SU-DHL-6 (cell line): ENCODE data around the gene SEMA6A.

Experiments
- EZH2phosphoT487 ChIP-seq: fragments of 200-600 bp; sonication (generic), shearing (Covaris generic); conservative IDR thresholded peaks from 2 replicates; pipeline ENCODE4 v1.6.1; 2018; ENCODE audit warnings: mild to moderate bottlenecking, antibody characterized with exemption, low read length, moderate library complexity, mixed read lengths
- TF ChIP-seq, protein P1 (sequence below): fragments of 200-600 bp; sonication (generic); IDR thresholded peaks from one replicate; pipeline ENCODE4 v1.5.1; 2017; ENCODE audit warnings: antibody characterized with exemption, mild to moderate bottlenecking, low read length, moderate library complexity; ENCODE audit not compliant: insufficient read depth, poor library complexity, severe bottlenecking

DNA sequence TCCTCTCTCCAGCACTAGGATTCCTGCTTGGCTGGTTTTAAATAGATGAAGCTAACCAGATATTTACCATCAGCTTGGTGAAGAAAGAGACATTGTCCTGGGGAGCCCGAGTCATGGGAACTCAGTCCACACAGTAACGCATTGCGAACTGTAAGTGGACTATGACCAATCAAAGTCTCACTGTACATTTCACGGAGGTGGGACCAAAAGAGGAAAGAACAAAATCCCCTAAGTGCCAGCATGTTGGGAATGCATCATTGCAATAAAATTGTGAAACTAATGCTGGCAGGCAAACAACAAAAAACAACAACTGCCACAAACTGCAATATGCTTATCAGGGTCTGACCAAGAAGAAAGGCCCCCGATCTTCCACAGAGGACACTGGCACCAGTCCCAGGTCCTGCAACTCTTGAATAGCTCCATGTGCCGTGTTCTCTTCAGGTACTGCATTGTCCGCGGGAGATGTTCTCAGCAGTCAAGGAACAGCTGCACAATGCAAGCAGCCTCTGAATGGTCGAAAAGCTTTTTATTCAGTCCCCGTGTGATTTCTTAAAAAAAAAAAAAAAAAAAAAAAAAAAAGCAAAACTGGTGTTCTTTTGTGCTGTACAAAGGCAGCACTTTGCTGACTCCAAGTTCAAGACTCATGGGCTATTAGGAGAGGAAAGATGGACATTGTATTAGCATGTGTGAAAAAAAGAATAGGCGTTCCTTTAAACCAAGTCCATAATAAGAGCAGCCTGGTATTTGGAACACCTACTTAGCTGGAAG lies 38.1 kb downstream of the SEMA6A start:
- TF ChIP-seq, protein P1, sequence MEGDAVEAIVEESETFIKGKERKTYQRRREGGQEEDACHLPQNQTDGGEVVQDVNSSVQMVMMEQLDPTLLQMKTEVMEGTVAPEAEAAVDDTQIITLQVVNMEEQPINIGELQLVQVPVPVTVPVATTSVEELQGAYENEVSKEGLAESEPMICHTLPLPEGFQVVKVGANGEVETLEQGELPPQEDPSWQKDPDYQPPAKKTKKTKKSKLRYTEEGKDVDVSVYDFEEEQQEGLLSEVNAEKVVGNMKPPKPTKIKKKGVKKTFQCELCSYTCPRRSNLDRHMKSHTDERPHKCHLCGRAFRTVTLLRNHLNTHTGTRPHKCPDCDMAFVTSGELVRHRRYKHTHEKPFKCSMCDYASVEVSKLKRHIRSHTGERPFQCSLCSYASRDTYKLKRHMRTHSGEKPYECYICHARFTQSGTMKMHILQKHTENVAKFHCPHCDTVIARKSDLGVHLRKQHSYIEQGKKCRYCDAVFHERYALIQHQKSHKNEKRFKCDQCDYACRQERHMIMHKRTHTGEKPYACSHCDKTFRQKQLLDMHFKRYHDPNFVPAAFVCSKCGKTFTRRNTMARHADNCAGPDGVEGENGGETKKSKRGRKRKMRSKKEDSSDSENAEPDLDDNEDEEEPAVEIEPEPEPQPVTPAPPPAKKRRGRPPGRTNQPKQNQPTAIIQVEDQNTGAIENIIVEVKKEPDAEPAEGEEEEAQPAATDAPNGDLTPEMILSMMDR, result no peak
- TF ChIP-seq EZH2phosphoT487, result no peak
